ENCODE results near the gene OR4E2. TPM values are rescaled to one million over a fixed set of nuclear protein-coding genes. Genes with fewer than 3 reads are reported as not detected.

OR4E2 gene
- total RNA-seq, 1 donor from 2014 or later: not detected

GRCh38 chr14:21652209-21652808 is 1.3 kb upstream of the OR4E2 start:
- intact Hi-C loops (cut with DNase I): no loop called here

DNA sequence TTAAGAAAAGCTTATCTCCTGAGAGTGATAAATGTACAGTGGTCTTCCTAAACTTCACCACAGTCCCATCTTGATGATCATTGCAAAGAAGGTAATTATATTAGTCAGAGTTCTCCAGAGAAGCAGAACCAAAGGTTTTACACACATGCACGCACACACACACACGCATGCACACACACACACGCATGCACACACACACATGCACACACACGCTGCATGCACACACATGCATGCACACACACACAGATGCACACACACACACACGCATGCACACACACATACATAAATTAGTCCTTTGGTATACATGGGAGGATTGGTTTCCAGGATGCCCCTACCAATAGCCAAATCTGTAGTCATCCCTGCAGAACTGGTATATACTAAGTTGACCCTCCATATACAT is 580 bp downstream of the OR4E2 start:
- no peak overlapping the region for H3K4me3 ChIP-seq
- TF ChIP-seq, protein P1, sequence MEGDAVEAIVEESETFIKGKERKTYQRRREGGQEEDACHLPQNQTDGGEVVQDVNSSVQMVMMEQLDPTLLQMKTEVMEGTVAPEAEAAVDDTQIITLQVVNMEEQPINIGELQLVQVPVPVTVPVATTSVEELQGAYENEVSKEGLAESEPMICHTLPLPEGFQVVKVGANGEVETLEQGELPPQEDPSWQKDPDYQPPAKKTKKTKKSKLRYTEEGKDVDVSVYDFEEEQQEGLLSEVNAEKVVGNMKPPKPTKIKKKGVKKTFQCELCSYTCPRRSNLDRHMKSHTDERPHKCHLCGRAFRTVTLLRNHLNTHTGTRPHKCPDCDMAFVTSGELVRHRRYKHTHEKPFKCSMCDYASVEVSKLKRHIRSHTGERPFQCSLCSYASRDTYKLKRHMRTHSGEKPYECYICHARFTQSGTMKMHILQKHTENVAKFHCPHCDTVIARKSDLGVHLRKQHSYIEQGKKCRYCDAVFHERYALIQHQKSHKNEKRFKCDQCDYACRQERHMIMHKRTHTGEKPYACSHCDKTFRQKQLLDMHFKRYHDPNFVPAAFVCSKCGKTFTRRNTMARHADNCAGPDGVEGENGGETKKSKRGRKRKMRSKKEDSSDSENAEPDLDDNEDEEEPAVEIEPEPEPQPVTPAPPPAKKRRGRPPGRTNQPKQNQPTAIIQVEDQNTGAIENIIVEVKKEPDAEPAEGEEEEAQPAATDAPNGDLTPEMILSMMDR (IDR thresholded peaks at IDR 0.05): no peak
- ATAC-seq (no peak), DNase-seq (no peak)
- no peaks in the 10 kb centered on the region for H3K36me3 ChIP-seq
- H3K27me3 ChIP-seq: no peaks in the 10 kb centered on the region
- H3K9me3 ChIP-seq: no peaks in the 10 kb centered on the region
- H3K4me1 ChIP-seq: no peaks in the 10 kb centered on the region
- no peak overlapping the region for H3K27ac ChIP-seq
- intact Hi-C loops (cut with DNase I): no loop called here

More at GRCh38 chr14:21652209-21652808, 1.3 kb upstream of the OR4E2 start:
- no peaks in the 10 kb centered on the region for H3K36me3 ChIP-seq
- DNase-seq (no peak), ATAC-seq (no peak)
- no peaks in the 10 kb centered on the region for H3K27me3 ChIP-seq
- H3K27ac ChIP-seq: no peak overlapping the region
- H3K4me3 ChIP-seq: no peak overlapping the region
- H3K9me3 ChIP-seq: no peaks in the 10 kb centered on the region
- H3K4me1 ChIP-seq: no peaks in the 10 kb centered on the region
- TF ChIP-seq, protein P1 (IDR thresholded peaks at IDR 0.05): no peak

DNA sequence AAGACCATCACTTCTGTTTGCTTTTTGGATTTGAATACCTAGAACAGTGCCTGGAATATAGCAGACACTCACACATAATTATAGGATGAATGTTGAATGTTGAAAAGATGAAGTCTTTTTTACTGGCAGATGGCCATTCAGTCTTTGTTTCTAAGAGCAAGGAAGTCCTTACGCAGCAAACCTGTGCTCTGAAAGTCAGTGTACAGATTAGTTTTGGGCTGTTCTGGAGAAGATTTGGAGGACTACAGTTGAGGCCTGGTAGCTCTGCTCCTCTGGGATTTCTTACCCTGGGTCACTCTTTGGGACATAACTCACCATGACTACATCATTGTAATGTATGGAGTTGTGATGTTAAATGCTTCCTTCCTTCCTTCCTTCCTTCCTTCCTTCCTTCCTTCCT is 3.3 kb downstream of the OR4E2 start:
- DNase-seq (no peak), ATAC-seq (no peak)
- TF ChIP-seq, protein P1 (IDR thresholded peaks at IDR 0.05): no peak
- Histone ChIP-seq H3K4me3 (no peak overlapping the region), H3K9me3 (no peaks in the 10 kb centered on the region), H3K36me3 (no peaks in the 10 kb centered on the region), H3K4me1 (no peaks in the 10 kb centered on the region), H3K27me3 (no peaks in the 10 kb centered on the region), H3K27ac (no peak overlapping the region)
- intact Hi-C loops (cut with DNase I): no loop called here

- ATAC-seq: no peak
- no peak for DNase-seq
- H3K9me3 ChIP-seq: no peaks in the 10 kb centered on the region
- no peak overlapping the region for H3K4me3 ChIP-seq
- H3K27me3 ChIP-seq: no peaks in the 10 kb centered on the region
- intact Hi-C loops (cut with DNase I): no loop called here
- H3K36me3 ChIP-seq: no peaks in the 10 kb centered on the region
- H3K27ac ChIP-seq: no peak overlapping the region
- no peaks in the 10 kb centered on the region for H3K4me1 ChIP-seq
- TF ChIP-seq, protein P1 (IDR thresholded peaks at IDR 0.05): no peak
Measured at GRCh38 chr14:21668377-21668776, 14.7 kb downstream of the OR4E2 start.

- ATAC-seq: no peak
- no peaks in the 10 kb centered on the region for H3K9me3 ChIP-seq
- no peaks in the 10 kb centered on the region for H3K4me1 ChIP-seq
- intact Hi-C loops (cut with DNase I): no loop called here
- TF ChIP-seq, protein P1 (IDR thresholded peaks at IDR 0.05): no peak
- no peaks in the 10 kb centered on the region for H3K36me3 ChIP-seq
- no peak overlapping the region for H3K4me3 ChIP-seq
- H3K27ac ChIP-seq: no peak overlapping the region
- DNase-seq: no peak
- H3K27me3 ChIP-seq: no peaks in the 10 kb centered on the region
Measured at GRCh38 chr14:21669284-21669683, 15.6 kb downstream of the OR4E2 start.

- TF ChIP-seq, protein P1 (IDR thresholded peaks at IDR 0.05): no peak
- Histone ChIP-seq H3K27me3 (no peaks in the 10 kb centered on the region), H3K4me3 (no peak overlapping the region), H3K36me3 (no peaks in the 10 kb centered on the region), H3K27ac (no peak overlapping the region), H3K9me3 (no peaks in the 10 kb centered on the region), H3K4me1 (no peaks in the 10 kb centered on the region)
- ATAC-seq (no peak), DNase-seq (no peak)
- intact Hi-C loops (cut with DNase I): no loop called here
Measured at GRCh38 chr14:21671371-21671770, 17.7 kb downstream of the OR4E2 start.
